ENCODE measurements around the gene MCCC1.

DNA sequence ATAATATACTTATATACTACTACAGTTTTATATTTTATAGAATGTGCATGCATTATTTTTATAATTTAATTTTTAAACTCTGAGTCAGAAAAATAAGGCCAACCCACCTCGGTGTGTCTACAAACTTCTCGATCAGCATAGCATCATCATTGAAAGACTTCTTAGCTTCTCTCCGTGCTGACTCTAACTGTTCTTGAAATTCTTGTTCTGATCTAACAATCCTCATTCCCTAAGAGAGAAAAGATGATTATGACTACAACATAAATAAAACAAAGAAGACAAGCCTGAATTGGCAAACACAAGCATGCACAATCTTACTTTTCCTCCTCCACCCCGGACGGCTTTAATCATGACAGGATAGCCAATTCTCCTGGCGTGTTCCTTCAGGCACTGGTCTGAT is 28.4 kb downstream of the MCCC1 start:
- TF ChIP-seq, protein P1, sequence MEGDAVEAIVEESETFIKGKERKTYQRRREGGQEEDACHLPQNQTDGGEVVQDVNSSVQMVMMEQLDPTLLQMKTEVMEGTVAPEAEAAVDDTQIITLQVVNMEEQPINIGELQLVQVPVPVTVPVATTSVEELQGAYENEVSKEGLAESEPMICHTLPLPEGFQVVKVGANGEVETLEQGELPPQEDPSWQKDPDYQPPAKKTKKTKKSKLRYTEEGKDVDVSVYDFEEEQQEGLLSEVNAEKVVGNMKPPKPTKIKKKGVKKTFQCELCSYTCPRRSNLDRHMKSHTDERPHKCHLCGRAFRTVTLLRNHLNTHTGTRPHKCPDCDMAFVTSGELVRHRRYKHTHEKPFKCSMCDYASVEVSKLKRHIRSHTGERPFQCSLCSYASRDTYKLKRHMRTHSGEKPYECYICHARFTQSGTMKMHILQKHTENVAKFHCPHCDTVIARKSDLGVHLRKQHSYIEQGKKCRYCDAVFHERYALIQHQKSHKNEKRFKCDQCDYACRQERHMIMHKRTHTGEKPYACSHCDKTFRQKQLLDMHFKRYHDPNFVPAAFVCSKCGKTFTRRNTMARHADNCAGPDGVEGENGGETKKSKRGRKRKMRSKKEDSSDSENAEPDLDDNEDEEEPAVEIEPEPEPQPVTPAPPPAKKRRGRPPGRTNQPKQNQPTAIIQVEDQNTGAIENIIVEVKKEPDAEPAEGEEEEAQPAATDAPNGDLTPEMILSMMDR (IDR thresholded peaks at IDR 0.05; ENCODE audit: poor library complexity), result no peak
- TF ChIP-seq EZH2 (IDR thresholded peaks at IDR 0.05; ENCODE audit: borderline replicate concordance), result no peak

Measured in hepatocyte (in vitro differentiated cells).